Measurements from ENCODE around the gene CFAP54.

- TF ChIP-seq CTCF (conservative IDR thresholded peaks at IDR 0.05; ENCODE audit: low read depth, low read length) (no peak), POLR2A (IDR thresholded peaks at IDR 0.05; ENCODE audit: low read depth, low read length) (no peak), CHD1 (IDR thresholded peaks at IDR 0.05; ENCODE audit: low read depth, low read length) (no peak), RAD21 (IDR thresholded peaks at IDR 0.05; ENCODE audit: low read length) (no peak), CEBPB (IDR thresholded peaks at IDR 0.05; ENCODE audit: low read depth, low read length) (no peak), FOS (IDR thresholded peaks at IDR 0.05; ENCODE audit: low read depth, low read length) (no peak), BHLHE40 (IDR thresholded peaks at IDR 0.05; ENCODE audit: low read depth, low read length) (no peak), MAZ (IDR thresholded peaks at IDR 0.05; ENCODE audit: borderline replicate concordance, low read depth, low read length) (no peak), SMC3 (IDR thresholded peaks at IDR 0.05; ENCODE audit: low read depth, low read length) (no peak), RCOR1 (IDR thresholded peaks at IDR 0.05; ENCODE audit: insufficient replicate concordance, low read length) (no peak), RFX5 (IDR thresholded peaks at IDR 0.05; ENCODE audit: low read depth, low read length) (no peak)
These were observed 45.0 kb downstream of the CFAP54 start for GRCh38 chr12:96534339-96534738.

All from IMR-90 (cell line).